ENCODE data around the gene TRIM27. TPM values are rescaled to one million over a fixed set of nuclear protein-coding genes. Genes with fewer than 3 reads are reported as not detected.

The TRIM27 gene
- total and polyA plus RNA-seq, 10 of the 15 experiments (the other 5 are each of a cell fraction or from before 2014, with no cell fraction given): 18.5 to 74.7 (median 58.0) TPM

DNA sequence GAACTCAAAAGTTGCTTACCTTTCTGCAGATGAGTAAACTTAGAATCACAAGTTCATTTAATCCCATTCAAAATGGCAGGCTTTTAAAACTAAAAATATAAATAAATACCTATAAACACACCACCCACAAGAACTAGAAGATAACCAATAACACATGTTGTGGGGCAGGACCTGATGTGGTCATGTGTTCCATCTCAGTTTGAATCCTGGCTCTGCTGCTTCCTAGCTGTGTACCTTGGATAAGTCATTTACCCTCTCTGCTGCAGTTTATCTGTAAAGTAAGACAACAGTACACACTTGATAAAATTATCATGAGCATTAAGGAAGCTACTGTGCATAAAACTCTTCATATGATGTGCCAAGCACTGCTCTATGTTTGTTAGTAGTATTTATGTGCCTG, 22.0 kb downstream of the TRIM27 start:
- no peaks in the 10 kb centered on the region for H3K27me3 ChIP-seq (replicated peaks in 1 of 2; ENCODE audit: control insufficient read depth in 2 of 2, insufficient read depth in 2 of 2, low read length in 1 of 2)
- H3K27ac ChIP-seq (ENCODE audit: control insufficient read depth, insufficient read depth): no peak overlapping the region
- DNase-seq (ENCODE audit: low read depth, low spot score) (no peak), FAIRE-seq (no peak), ATAC-seq (no peak)
- H2AFZ ChIP-seq (ENCODE audit: control insufficient read depth, low read depth, low read length): no peak overlapping the region
- no peaks in the 10 kb centered on the region for H3K79me2 ChIP-seq (ENCODE audit: control insufficient read depth, insufficient read depth, low read length)
- no TSS peak for BruUV-seq (replicated peaks)
- no peak overlapping the region for H3K4me2 ChIP-seq (ENCODE audit: control insufficient read depth, insufficient read depth)
- in situ Hi-C loops (cut with MboI) (no loop called here), intact Hi-C loops (cut with micrococcal nuclease; ENCODE audit: unreplicated experiment) (no loop called here)
- no peaks in the 10 kb centered on the region for H3K4me1 ChIP-seq (ENCODE audit: control insufficient read depth, insufficient read depth, low read length)
- no peaks in the 10 kb centered on the region for H4K20me1 ChIP-seq (ENCODE audit: control insufficient read depth, insufficient read depth)
- ChIA-PET CTCF (no interaction called here), POLR2A (interaction anchor here (0.6 kb wide), 1 partner anchor 14 kb away, joined by 3 read pairs; no protein-coding TSS in a partner anchor), RAD21 (ENCODE audit: unreplicated experiment) (no interaction called here), SMC1A (ENCODE audit: uncharacterized antibody, unreplicated experiment) (no interaction called here)
- H3K36me3 ChIP-seq (ENCODE audit: control insufficient read depth in 2 of 2, insufficient read depth in 2 of 2, low read length in 1 of 2): peaks cover 15 to 22% of the 10 kb centered on the region in 2 experiments
- no peaks in the 10 kb centered on the region for H3K9me3 ChIP-seq (replicated peaks; ENCODE audit: control insufficient read depth, insufficient read depth, low read length)
- no peak overlapping the region for H3K4me3 ChIP-seq
- no peak for TF ChIP-seq MEF2A (IDR thresholded peaks at IDR 0.05; ENCODE audit: insufficient read depth, low read depth, low read length)
- TF ChIP-seq, protein P1, sequence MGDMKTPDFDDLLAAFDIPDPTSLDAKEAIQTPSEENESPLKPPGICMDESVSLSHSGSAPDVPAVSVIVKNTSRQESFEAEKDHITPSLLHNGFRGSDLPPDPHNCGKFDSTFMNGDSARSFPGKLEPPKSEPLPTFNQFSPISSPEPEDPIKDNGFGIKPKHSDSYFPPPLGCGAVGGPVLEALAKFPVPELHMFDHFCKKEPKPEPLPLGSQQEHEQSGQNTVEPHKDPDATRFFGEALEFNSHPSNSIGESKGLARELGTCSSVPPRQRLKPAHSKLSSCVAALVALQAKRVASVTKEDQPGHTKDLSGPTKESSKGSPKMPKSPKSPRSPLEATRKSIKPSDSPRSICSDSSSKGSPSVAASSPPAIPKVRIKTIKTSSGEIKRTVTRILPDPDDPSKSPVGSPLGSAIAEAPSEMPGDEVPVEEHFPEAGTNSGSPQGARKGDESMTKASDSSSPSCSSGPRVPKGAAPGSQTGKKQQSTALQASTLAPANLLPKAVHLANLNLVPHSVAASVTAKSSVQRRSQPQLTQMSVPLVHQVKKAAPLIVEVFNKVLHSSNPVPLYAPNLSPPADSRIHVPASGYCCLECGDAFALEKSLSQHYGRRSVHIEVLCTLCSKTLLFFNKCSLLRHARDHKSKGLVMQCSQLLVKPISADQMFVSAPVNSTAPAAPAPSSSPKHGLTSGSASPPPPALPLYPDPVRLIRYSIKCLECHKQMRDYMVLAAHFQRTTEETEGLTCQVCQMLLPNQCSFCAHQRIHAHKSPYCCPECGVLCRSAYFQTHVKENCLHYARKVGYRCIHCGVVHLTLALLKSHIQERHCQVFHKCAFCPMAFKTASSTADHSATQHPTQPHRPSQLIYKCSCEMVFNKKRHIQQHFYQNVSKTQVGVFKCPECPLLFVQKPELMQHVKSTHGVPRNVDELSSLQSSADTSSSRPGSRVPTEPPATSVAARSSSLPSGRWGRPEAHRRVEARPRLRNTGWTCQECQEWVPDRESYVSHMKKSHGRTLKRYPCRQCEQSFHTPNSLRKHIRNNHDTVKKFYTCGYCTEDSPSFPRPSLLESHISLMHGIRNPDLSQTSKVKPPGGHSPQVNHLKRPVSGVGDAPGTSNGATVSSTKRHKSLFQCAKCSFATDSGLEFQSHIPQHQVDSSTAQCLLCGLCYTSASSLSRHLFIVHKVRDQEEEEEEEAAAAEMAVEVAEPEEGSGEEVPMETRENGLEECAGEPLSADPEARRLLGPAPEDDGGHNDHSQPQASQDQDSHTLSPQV (IDR thresholded peaks at IDR 0.05): no peak
- no peak for TF ChIP-seq WRNIP1 (IDR thresholded peaks at IDR 0.05; ENCODE audit: borderline replicate concordance, low read depth, low read length)
- H3K9ac ChIP-seq (ENCODE audit: control insufficient read depth, insufficient read depth, low read length): no peak overlapping the region
